ENCODE measurements around the gene LHFPL6.

- TF ChIP-seq CTCF (IDR thresholded peaks at IDR 0.05; ENCODE audit: poor library complexity) (no peak), EZH2 (IDR thresholded peaks at IDR 0.05; ENCODE audit: borderline replicate concordance) (no peak)
Observed at GRCh38 chr13:39374741-39375189, 228.2 kb downstream of the LHFPL6 start.

Data from hepatocyte (in vitro differentiated cells).